Heart left ventricle (tissue), 13 donors: ENCODE results near the gene KRT12.
A peak's percentile ranks its signal among the peaks of the same experiment; 100 is the strongest.

Source experiments
- POLR2A ChIP-seq, 2 donors: fragments of 450-650 bp; IDR thresholded peaks; one replicate each; pipeline ENCODE4 v1.6.1; 2017; ENCODE audit warnings: antibody characterized with exemption in 2 of 2, mild to moderate bottlenecking in 2 of 2, moderate library complexity in 2 of 2
- TF ChIP-seq, protein P1 (sequence below), 12 donors: fragments of 200-600 bp; sonication (generic) in 4 of 12; IDR thresholded peaks; one replicate each; pipeline versions ENCODE4 v1.5.0 to v1.8.0; 2018 to 2022; ENCODE audit warnings: antibody characterized with exemption in 12 of 12, mild to moderate bottlenecking in 5 of 12
- donor health status: ischemic (EF 13 %, LVEDD 7.1; RV severe dilation, severe dysfunction).
- donor health status: DM: no; HTN: yes; CAD: no.
- donor health status: DM: no; HTN: no; CAD: no.
- donor health status: ischemic (EF 25% LVEDD 6.9; RV normal size, moderate dysfunction).
- donor health status: ischemic (EF 25% LVEDD 5.7; RV mildly dilated, moderate dysfunction).
- donor health status: ischemic (EF 35%, LVEDD 5.7; RV mildly dilated, moderate dysfunction).
- donor health status: nonischemic (EF 11% LVEDD 7.7; RV severe dilation, severe dysfunction).
- donor health status: DM: yes; HTN: yes; CAD: no.
- donor health status: PGD.
- donor health status: ischemic (EF 29% LVEDD 5.4; RV normal size, mild dysfunction).
- donor health status: nonischemic (EF 23%, LVEDD 6.1; RV moderate dilation, normal function).

- TF ChIP-seq, protein P1, sequence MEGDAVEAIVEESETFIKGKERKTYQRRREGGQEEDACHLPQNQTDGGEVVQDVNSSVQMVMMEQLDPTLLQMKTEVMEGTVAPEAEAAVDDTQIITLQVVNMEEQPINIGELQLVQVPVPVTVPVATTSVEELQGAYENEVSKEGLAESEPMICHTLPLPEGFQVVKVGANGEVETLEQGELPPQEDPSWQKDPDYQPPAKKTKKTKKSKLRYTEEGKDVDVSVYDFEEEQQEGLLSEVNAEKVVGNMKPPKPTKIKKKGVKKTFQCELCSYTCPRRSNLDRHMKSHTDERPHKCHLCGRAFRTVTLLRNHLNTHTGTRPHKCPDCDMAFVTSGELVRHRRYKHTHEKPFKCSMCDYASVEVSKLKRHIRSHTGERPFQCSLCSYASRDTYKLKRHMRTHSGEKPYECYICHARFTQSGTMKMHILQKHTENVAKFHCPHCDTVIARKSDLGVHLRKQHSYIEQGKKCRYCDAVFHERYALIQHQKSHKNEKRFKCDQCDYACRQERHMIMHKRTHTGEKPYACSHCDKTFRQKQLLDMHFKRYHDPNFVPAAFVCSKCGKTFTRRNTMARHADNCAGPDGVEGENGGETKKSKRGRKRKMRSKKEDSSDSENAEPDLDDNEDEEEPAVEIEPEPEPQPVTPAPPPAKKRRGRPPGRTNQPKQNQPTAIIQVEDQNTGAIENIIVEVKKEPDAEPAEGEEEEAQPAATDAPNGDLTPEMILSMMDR (IDR thresholded peaks at IDR 0.05): peak in 1 of 12 donors; percentile 14
- TF ChIP-seq POLR2A (IDR thresholded peaks at IDR 0.05): no peak
Observed at GRCh38 chr17:40884708-40885512, 17.9 kb upstream of the KRT12 start, which contains the start of gene KRT20.
